ENCODE results near the gene GLO1.

DNA sequence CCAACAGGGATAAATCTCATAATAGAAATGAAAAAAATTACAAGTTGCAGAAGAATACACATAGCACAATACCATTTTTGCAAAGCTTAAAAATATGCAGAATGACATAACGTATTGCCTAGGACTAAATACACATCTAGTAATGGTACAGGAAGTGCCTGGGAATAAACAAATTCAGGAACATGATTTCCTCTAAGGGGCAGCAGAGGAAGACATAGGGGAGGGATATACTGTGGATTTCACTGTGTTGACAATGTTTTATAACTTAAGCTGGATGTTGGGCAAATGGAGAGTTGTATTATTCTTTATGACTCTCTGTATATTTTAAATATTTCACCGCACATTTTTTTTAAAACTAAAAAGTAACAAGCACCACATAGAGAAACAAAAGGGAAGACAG is 5.6 kb upstream of the GLO1 start:
- TF ChIP-seq PAX5 (IDR thresholded peaks at IDR 0.05; ENCODE audit: insufficient read depth, low read length, severe bottlenecking) (no peak), POLR2AphosphoS5 (IDR thresholded peaks at IDR 0.05; ENCODE audit: low read depth, low read length) (no peak), POLR2A (IDR thresholded peaks at IDR 0.05; ENCODE audit: low read depth, low read length) (no peak), TAF1 (IDR thresholded peaks at IDR 0.05; ENCODE audit: low read depth, low read length) (no peak)
